T follicular helper cell (primary cell): Measurements from ENCODE around the gene HPX.

Experiments used
- DNase-seq: peaks from one replicate; pipeline ENCODE4 v3.0.0-alpha.2; 2020; ENCODE audit warnings: low read depth

Gene HPX

DNA sequence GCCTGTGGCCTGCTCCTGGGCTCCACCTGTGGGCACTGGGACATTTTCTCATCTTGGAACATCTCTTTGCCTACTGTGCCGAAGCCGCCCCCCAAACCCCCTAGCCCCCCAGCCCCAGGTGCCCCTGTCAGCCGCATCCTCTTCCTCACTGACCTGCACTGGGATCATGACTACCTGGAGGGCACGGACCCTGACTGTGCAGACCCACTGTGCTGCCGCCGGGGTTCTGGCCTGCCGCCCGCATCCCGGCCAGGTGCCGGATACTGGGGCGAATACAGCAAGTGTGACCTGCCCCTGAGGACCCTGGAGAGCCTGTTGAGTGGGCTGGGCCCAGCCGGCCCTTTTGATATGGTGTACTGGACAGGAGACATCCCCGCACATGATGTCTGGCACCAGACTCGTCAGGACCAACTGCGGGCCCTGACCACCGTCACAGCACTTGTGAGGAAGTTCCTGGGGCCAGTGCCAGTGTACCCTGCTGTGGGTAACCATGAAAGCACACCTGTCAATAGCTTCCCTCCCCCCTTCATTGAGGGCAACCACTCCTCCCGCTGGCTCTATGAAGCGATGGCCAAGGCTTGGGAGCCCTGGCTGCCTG lies 49.2 kb downstream of the HPX start:
- no peak for DNase-seq

- no peak for DNase-seq
Measured at GRCh38 chr11:6390718-6391469, 49.9 kb downstream of the HPX start.

DNA sequence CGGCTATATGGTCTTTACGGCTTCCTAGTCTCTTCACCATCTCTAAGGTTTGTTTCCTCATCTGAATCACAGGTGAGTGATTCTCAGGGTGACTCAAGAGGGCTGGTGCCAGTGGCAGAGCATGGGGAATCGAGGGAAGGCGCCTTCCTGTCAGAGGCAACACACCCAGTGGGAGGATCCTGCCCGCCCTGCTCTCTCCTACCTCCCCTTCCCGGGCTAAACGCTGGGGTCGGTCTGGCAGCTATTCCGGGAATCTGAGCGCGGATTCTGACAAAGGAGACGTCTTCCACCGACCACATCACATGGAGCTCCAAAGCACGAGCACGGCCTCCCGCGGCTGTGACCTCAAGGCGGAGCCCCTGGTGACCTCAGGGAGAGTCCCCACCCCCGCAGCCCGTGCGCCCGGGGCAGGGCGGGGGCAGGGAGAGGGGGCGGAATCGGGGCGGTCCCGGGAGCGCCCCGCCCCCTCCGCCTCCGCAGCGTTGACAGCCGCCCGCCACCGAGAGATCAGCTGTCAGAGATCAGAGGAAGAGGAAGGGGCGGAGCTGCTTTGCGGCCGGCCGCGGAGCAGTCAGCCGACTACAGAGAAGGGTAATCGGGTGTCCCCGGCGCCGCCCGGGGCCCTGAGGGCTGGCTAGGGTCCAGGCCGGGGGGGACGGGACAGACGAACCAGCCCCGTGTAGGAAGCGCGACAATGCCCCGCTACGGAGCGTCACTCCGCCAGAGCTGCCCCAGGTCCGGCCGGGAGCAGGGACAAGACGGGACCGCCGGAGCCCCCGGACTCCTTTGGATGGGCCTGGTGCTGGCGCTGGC lies 50.7 kb downstream of the HPX start, which contains the start of gene SMPD1:
Gene SMPD1, plus strand, starts transcription at position 570 of the 813 bp plus-strand sequence. Its CDS starts 125 bp downstream, at position 695.
- peak; percentile 89 for DNase-seq

DNA sequence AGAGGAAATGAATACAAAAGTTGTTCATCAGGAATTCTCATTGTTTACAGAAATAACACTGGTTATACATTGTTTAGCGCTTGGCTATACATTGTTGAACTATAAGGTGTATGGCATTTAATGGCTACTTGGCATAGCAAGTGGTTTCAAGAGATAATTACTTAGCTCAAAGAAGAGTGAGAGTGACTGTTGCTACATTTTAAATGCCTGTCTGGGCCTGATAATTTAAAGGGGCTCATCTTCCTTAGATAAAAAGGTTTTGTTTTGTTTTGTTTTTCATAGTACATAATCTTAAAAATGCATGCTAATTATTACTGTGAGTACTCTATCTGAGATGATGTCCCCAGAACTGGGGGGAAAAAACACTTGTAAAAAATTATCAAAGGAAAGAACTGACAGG lies 52.0 kb downstream of the HPX start:
- DNase-seq, result no peak

- DNase-seq, result no peak
Measured at GRCh38 chr11:6387811-6388599, 52.8 kb downstream of the HPX start.

DNA sequence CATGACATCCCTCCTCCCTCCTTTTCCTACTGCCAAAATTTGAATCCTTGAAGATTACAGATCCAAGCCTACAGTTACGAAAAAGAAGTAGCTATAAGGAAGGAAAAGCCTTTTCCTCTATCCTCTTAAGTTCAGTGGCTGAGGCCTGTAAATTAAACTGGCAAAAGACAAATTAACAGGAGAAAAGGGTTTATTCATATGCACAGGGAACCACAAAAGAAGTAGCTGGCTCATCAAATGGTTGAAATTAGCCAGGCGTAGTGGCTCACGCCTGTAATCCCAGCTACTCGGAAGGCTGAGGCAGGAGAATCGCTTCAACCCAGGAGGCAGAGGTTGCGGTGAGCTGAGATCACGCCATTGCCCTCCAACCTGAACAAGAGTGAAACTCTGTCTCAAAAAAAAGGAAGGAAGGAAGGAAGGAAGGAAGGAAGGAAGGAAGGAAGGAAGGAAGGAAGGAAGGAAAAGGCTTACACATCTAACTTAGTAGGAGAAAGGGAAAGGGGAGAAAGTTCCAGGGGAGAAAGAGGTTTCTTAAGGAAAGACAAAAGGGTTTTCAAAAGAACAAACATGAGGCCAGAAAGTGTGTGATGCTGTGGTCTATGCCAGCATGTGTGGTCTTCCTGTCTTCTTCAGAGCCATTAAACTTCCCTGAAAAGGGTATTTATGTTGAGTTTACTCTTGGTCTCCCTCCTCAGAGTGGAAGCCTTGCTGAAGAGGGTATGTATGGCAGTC lies 55.6 kb downstream of the HPX start:
- no peak for DNase-seq
